Measurements from ENCODE around the gene SNX13.

SNX13 gene

DNA sequence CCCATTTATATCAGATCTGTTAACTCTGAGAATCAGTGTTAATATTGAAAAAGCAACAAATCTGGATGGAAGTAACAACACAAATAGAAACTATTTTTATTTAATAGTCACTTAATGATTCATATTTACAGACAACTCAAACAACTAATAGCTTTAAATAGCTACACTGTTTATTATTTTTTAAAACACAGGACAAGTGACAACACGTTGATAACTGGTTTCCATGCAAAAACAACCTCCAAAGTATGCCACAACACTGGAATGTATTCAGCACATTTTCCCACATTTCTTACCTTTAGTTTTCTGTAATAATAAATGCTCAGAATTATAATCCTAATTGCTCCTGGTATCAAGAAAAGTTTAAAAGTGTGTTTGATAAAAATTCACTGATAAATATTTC is 4.0 kb downstream of the SNX13 start:
- Histone ChIP-seq H3K27ac (replicated peaks) (no peak overlapping the region), H3K27me3 (ENCODE audit: insufficient read depth, poor library complexity, severe bottlenecking) (no peaks in the 10 kb centered on the region), H3K4me3 (replicated peaks; ENCODE audit: insufficient read depth, low read length) (no peak overlapping the region)
- no peak for DNase-seq (ENCODE audit: low read depth in 1 of 2, low spot score in 1 of 2)
- TF ChIP-seq POLR2AphosphoS5 (IDR thresholded peaks at IDR 0.05; ENCODE audit: low read depth): no peak
- TF ChIP-seq, protein P1, sequence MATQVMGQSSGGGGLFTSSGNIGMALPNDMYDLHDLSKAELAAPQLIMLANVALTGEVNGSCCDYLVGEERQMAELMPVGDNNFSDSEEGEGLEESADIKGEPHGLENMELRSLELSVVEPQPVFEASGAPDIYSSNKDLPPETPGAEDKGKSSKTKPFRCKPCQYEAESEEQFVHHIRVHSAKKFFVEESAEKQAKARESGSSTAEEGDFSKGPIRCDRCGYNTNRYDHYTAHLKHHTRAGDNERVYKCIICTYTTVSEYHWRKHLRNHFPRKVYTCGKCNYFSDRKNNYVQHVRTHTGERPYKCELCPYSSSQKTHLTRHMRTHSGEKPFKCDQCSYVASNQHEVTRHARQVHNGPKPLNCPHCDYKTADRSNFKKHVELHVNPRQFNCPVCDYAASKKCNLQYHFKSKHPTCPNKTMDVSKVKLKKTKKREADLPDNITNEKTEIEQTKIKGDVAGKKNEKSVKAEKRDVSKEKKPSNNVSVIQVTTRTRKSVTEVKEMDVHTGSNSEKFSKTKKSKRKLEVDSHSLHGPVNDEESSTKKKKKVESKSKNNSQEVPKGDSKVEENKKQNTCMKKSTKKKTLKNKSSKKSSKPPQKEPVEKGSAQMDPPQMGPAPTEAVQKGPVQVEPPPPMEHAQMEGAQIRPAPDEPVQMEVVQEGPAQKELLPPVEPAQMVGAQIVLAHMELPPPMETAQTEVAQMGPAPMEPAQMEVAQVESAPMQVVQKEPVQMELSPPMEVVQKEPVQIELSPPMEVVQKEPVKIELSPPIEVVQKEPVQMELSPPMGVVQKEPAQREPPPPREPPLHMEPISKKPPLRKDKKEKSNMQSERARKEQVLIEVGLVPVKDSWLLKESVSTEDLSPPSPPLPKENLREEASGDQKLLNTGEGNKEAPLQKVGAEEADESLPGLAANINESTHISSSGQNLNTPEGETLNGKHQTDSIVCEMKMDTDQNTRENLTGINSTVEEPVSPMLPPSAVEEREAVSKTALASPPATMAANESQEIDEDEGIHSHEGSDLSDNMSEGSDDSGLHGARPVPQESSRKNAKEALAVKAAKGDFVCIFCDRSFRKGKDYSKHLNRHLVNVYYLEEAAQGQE (IDR thresholded peaks at IDR 0.05; ENCODE audit: insufficient replicate concordance, low read depth): no peak
- TF ChIP-seq CTCF (IDR thresholded peaks at IDR 0.05; ENCODE audit: insufficient read depth, low read length): no peak
- TF ChIP-seq GABPA (IDR thresholded peaks at IDR 0.05; ENCODE audit: low read depth): no peak
- TF ChIP-seq SPI1 (IDR thresholded peaks at IDR 0.05; ENCODE audit: borderline replicate concordance, low read depth): no peak

DNA sequence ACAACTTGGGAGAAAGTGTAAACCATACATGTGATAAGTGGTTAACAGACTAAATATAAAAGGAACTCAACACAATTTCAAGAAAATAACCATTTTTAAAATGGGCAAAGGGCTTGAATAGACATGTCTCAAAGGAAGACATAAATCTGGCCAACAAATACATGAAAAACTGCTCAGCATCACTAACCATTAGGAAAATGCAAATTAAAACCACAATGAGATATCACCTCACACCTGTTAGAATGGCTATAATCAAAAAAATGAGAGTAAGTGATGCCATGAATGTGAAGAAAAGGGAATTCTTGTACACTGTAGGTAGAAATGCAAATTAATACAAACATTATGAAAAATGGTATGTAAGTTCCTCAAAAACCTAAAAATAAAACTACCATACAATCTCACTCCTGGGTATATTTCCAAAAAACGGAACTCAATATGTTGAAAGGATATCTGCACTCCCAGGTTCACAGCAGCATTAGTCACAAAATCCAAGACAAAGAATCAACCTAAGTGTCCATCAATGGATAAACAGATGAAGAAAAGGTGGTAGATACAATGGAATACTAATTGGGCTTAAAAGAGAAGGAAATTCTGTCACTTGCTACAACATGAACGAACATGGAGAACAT is 5.6 kb downstream of the SNX13 start:
- peak in 1 of 2 experiments; percentile 32 for DNase-seq (ENCODE audit: low read depth in 1 of 2, low spot score in 1 of 2)
- Histone ChIP-seq H3K4me3 (replicated peaks; ENCODE audit: insufficient read depth, low read length) (no peak overlapping the region), H3K27ac (replicated peaks) (no peak overlapping the region; the same call in 1 of the 2 replicates)

GRCh38 chr7:17934094-17934493 is 6.2 kb downstream of the SNX13 start:
- Histone ChIP-seq H3K4me3 (replicated peaks; ENCODE audit: insufficient read depth, low read length) (no peak overlapping the region), H3K27me3 (ENCODE audit: insufficient read depth, poor library complexity, severe bottlenecking) (no peaks in the 10 kb centered on the region), H3K27ac (replicated peaks) (no peak overlapping the region)
- TF ChIP-seq CTCF (IDR thresholded peaks at IDR 0.05; ENCODE audit: insufficient read depth, low read length) (no peak), SPI1 (IDR thresholded peaks at IDR 0.05; ENCODE audit: borderline replicate concordance, low read depth) (no peak), POLR2AphosphoS5 (IDR thresholded peaks at IDR 0.05; ENCODE audit: low read depth) (no peak), GABPA (IDR thresholded peaks at IDR 0.05; ENCODE audit: low read depth) (no peak)
- TF ChIP-seq, protein P1 (IDR thresholded peaks at IDR 0.05; ENCODE audit: insufficient replicate concordance, low read depth): no peak
- no peak for DNase-seq (ENCODE audit: low read depth in 1 of 2, low spot score in 1 of 2)

More for the DNA sequence above, 5.6 kb downstream of the SNX13 start:
- H3K27me3 ChIP-seq (ENCODE audit: insufficient read depth, poor library complexity, severe bottlenecking): no peaks in the 10 kb centered on the region
- TF ChIP-seq, protein P1 (IDR thresholded peaks at IDR 0.05; ENCODE audit: insufficient replicate concordance, low read depth): no peak
- TF ChIP-seq SPI1 (IDR thresholded peaks at IDR 0.05; ENCODE audit: borderline replicate concordance, low read depth): peak; percentile 92

Measured in HL-60 (cell line).